ENCODE measurements around the gene ORAI2.
"Not testable (repeated sequence)": the region's sequence is repeated elsewhere in the genome, so short reads cannot be mapped to it uniquely, and the experiment has no call there.

Gene ORAI2

GRCh38 chr7:102479982-102480637 is 46.7 kb downstream of the ORAI2 start:
- DNase-seq (ENCODE audit: insufficient read length, low spot score); FAIRE-seq: not testable (repeated sequence)
- peak; percentile 29 for TF ChIP-seq CTCF (IDR thresholded peaks at IDR 0.05; ENCODE audit: insufficient read depth, missing control alignments)

- DNase-seq (ENCODE audit: insufficient read length, low spot score) = not testable (repeated sequence)
Measured at GRCh38 chr7:102481962-102482361, 48.6 kb downstream of the ORAI2 start.

GRCh38 chr7:102484317-102484716 is 50.9 kb downstream of the ORAI2 start:
- not testable (repeated sequence) for FAIRE-seq; DNase-seq (ENCODE audit: insufficient read length, low spot score)

More at GRCh38 chr7:102481962-102482361, 48.6 kb downstream of the ORAI2 start:
- FAIRE-seq = not testable (repeated sequence)

- DNase-seq (ENCODE audit: insufficient read length, low spot score); FAIRE-seq: not testable (repeated sequence)
Measured at GRCh38 chr7:102490529-102491075, 57.2 kb downstream of the ORAI2 start.

- DNase-seq (ENCODE audit: insufficient read length, low spot score); FAIRE-seq: not testable (repeated sequence)
Measured at GRCh38 chr7:102493220-102493935, 60.0 kb downstream of the ORAI2 start.

- not testable (repeated sequence) for FAIRE-seq
Measured at GRCh38 chr7:102494026-102494425, 60.7 kb downstream of the ORAI2 start.

GRCh38 chr7:102494473-102495149 is 61.2 kb downstream of the ORAI2 start:
- not testable (repeated sequence) for FAIRE-seq; DNase-seq (ENCODE audit: insufficient read length, low spot score)

More at GRCh38 chr7:102494026-102494425, 60.7 kb downstream of the ORAI2 start:
- DNase-seq (ENCODE audit: insufficient read length, low spot score) = not testable (repeated sequence)

GRCh38 chr7:102496861-102497260 is 63.5 kb downstream of the ORAI2 start:
- DNase-seq (ENCODE audit: insufficient read length, low spot score); FAIRE-seq: not testable (repeated sequence)

- FAIRE-seq; DNase-seq (ENCODE audit: insufficient read length, low spot score): not testable (repeated sequence)
Measured at GRCh38 chr7:102497308-102497707, 63.9 kb downstream of the ORAI2 start.

- DNase-seq (ENCODE audit: insufficient read length, low spot score) = not testable (repeated sequence)
Measured at GRCh38 chr7:102498321-102498720, 64.9 kb downstream of the ORAI2 start.

GRCh38 chr7:102503141-102503540 is 69.8 kb downstream of the ORAI2 start:
- not testable (repeated sequence) for DNase-seq (ENCODE audit: insufficient read length, low spot score); FAIRE-seq

More at GRCh38 chr7:102498321-102498720, 64.9 kb downstream of the ORAI2 start:
- not testable (repeated sequence) for FAIRE-seq

- FAIRE-seq; DNase-seq (ENCODE audit: insufficient read length, low spot score): not testable (repeated sequence)
Measured at GRCh38 chr7:102505298-102506185, 72.2 kb downstream of the ORAI2 start.

Data from D721Med (cell line).